HepG2 (cell line): ENCODE measurements around the gene SAMD4B. TPM values are rescaled to one million over a fixed set of nuclear protein-coding genes. Genes with fewer than 3 reads are reported as not detected.
A peak's percentile ranks its signal among the peaks of the same experiment; 100 is the strongest.

Experiments used
- ATF1 ChIP-seq: IDR thresholded peaks from 2 replicates; pipeline ENCODE4 v1.6.1; 2016; ENCODE audit warnings: mild to moderate bottlenecking, control low read depth
- CAMTA2 ChIP-seq: sonication (generic); formaldehyde crosslinking; IDR thresholded peaks from 2 replicates; pipeline ENCODE4 v1.4.0; 2020; ENCODE audit warnings: mild to moderate bottlenecking, missing genetic modification reagents, borderline replicate concordance
- ETV5 ChIP-seq: IDR thresholded peaks from 2 replicates; pipeline ENCODE4 v1.6.1; 2018; ENCODE audit warnings: missing biosample characterization, missing genetic modification reagents, inconsistent platforms, borderline replicate concordance
- FOSL2 ChIP-seq: sonication (generic); formaldehyde crosslinking; IDR thresholded peaks from 2 replicates; pipeline ENCODE4 v1.4.0; 2020; ENCODE audit warnings: missing genetic modification reagents
- HIVEP1 ChIP-seq: sonication (generic); formaldehyde crosslinking; IDR thresholded peaks from 2 replicates; pipeline ENCODE4 v1.4.0; 2020; ENCODE audit warnings: mild to moderate bottlenecking, missing genetic modification reagents
- PHF21A ChIP-seq: sonication (generic); formaldehyde crosslinking; IDR thresholded peaks from 2 replicates; pipeline ENCODE4 v1.5.0; 2020; ENCODE audit warnings: mild to moderate bottlenecking, missing genetic modification reagents
- PITX1 ChIP-seq: sonication (generic); formaldehyde crosslinking; IDR thresholded peaks from 2 replicates; pipeline ENCODE4 v1.5.1; 2020; ENCODE audit warnings: mild to moderate bottlenecking, missing genetic modification reagents
- RFXAP ChIP-seq: sonication (generic); formaldehyde crosslinking; IDR thresholded peaks from 2 replicates; pipeline ENCODE4 v1.4.0; 2020; ENCODE audit warnings: missing genetic modification reagents, borderline replicate concordance
- SMAD3 ChIP-seq: sonication (generic); formaldehyde crosslinking; IDR thresholded peaks from 2 replicates; pipeline ENCODE4 v1.4.0; 2020; ENCODE audit warnings: missing genetic modification reagents
- SMYD3 ChIP-seq: sonication (generic); formaldehyde crosslinking; IDR thresholded peaks from 2 replicates; pipeline ENCODE4 v1.8.1; 2023; ENCODE audit warnings: mild to moderate bottlenecking, missing genetic modification reagents
- SYNCRIP ChIP-seq: fragments of 200-400 bp; formaldehyde crosslinking; IDR thresholded peaks from 2 replicates; pipeline ENCODE4 v1.6.1; 2018; ENCODE audit warnings: mild to moderate bottlenecking, low read depth, low read length; ENCODE audit not compliant: insufficient read depth
- TBL1XR1 ChIP-seq: fragments of 150-350 bp; IDR thresholded peaks from 2 replicates; pipeline ENCODE4 v1.6.1; 2014; ENCODE audit warnings: borderline replicate concordance, low read length; ENCODE audit not compliant: partially characterized antibody
- ZNF124 ChIP-seq: sonication (generic); formaldehyde crosslinking; IDR thresholded peaks from 2 replicates; pipeline ENCODE4 v1.4.0; 2020; ENCODE audit warnings: missing genetic modification reagents
- ZNF563 ChIP-seq: sonication (generic); formaldehyde crosslinking; IDR thresholded peaks from 2 replicates; pipeline ENCODE4 v1.8.0; 2022; ENCODE audit warnings: mild to moderate bottlenecking, moderate library complexity, missing genetic modification reagents
- ZNF567 ChIP-seq: sonication (generic); formaldehyde crosslinking; IDR thresholded peaks from 2 replicates; pipeline ENCODE4 v1.8.1; 2023; ENCODE audit warnings: mild to moderate bottlenecking, missing genetic modification reagents, borderline replicate concordance
- ZNF766 ChIP-seq: sonication (generic); formaldehyde crosslinking; IDR thresholded peaks from 2 replicates; pipeline ENCODE4 v1.5.0; 2020; ENCODE audit warnings: missing genetic modification reagents, borderline replicate concordance
- polyA plus RNA-seq, 8 experiments: library from polyadenylated mRNA; depleted of rRNA in 3 of 8; stranded (reverse) in 7 of 8; unstranded in 1 of 8; fragments of >200 nt; fragmentation: Illumina TruSeq in 4 of 8; extraction: Trizol in 4 of 8; gene quantifications; 2 replicates each; pipeline versions ENCODE4 v1.2.1 to v1.2.3, GENCODE V29; 2011 to 2016; ENCODE audit warnings: low read depth in 4 of 8, missing spikeins in 1 of 8, mixed read lengths in 1 of 8; ENCODE audit not compliant: insufficient read depth in 1 of 8
- total RNA-seq, 5 experiments: library from RNA; depleted of rRNA; stranded (reverse); fragments of >200 nt; fragmentation: Illumina TruSeq; extraction: Trizol; gene quantifications; 2 replicates each; pipeline ENCODE4 v1.2.3, GENCODE V29; 2016; ENCODE audit warnings: low read depth in 1 of 5
- TF ChIP-seq, protein P1 (sequence below): sonication (generic); formaldehyde crosslinking; IDR thresholded peaks from 2 replicates; pipeline ENCODE4 v1.5.0; 2020; ENCODE audit warnings: mild to moderate bottlenecking, missing genetic modification reagents, borderline replicate concordance
- TF ChIP-seq, protein P2 (sequence below): sonication (generic); formaldehyde crosslinking; IDR thresholded peaks from 2 replicates; pipeline ENCODE4 v1.4.0; 2020; ENCODE audit warnings: missing genetic modification reagents
- TF ChIP-seq, protein P3 (sequence below): sonication (generic); formaldehyde crosslinking; IDR thresholded peaks from 2 replicates; pipeline ENCODE4 v1.4.0; 2020; ENCODE audit warnings: missing genetic modification reagents

The SAMD4B gene
- total and polyA plus RNA-seq, 2 of the 13 experiments (the other 11 are each of a cell fraction or from before 2014, with no cell fraction given): 26.0 to 31.8 TPM

DNA sequence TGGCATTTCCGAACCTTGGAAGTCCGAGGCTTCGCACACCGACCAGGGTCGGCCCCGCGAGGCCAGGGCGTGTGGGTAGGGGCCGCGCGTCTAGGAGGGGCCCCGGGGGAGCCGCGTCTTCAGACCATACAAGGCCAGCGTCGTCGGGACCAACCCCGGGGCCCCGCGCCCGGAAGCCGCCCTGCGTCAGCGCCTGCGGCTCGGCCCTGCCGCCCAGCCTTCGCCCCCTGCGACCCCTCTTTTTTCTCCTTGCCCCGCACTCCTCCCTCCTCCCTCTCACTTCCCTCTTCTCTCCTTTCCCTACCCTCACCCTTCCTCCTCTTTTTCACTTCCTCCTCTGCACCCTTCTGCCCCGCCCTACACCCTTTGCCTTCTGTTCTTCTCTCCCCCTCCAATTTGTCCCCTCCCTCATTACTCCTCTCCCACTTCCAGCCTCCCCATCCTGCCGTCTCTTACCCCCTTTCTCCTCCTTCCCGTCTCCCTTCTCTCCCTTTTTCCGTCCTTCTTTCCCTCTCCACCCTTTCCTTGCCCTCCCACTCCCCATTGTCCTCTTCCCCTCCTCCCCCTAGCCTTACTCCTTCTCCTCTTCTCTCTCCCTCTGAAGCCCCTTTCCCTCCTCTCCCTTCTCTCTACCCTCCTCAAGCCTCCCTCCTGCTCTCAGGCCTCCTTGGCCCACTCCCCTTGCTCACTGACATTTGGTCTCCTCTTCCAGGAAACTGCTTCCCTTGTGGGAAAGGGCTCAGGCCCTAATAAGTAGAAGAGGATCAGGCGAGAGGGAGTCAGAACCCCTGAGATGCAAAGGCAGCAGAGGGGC, 68.0 kb downstream of the SAMD4B start (continued):
- no peak for TF ChIP-seq CAMTA2 (CRISPR knock-in tag)
- peak; percentile 32; the same call in 1 of the 2 replicates for TF ChIP-seq ETV5 (CRISPR knock-in tag)
- TF ChIP-seq ATF1 (CRISPR knock-in tag): no peak
- TF ChIP-seq PITX1 (CRISPR knock-in tag): no peak
- TF ChIP-seq PHF21A: no peak
- no peak; the same call in 1 of the 2 replicates for TF ChIP-seq ZNF124 (CRISPR knock-in tag)
- TF ChIP-seq SMYD3 (CRISPR knock-in tag): no peak
- no peak for TF ChIP-seq FOSL2 (CRISPR knock-in tag)
- TF ChIP-seq SMAD3 (CRISPR knock-in tag): no peak
- TF ChIP-seq TBL1XR1: no peak
- no peak for TF ChIP-seq RFXAP
- TF ChIP-seq, protein P1, sequence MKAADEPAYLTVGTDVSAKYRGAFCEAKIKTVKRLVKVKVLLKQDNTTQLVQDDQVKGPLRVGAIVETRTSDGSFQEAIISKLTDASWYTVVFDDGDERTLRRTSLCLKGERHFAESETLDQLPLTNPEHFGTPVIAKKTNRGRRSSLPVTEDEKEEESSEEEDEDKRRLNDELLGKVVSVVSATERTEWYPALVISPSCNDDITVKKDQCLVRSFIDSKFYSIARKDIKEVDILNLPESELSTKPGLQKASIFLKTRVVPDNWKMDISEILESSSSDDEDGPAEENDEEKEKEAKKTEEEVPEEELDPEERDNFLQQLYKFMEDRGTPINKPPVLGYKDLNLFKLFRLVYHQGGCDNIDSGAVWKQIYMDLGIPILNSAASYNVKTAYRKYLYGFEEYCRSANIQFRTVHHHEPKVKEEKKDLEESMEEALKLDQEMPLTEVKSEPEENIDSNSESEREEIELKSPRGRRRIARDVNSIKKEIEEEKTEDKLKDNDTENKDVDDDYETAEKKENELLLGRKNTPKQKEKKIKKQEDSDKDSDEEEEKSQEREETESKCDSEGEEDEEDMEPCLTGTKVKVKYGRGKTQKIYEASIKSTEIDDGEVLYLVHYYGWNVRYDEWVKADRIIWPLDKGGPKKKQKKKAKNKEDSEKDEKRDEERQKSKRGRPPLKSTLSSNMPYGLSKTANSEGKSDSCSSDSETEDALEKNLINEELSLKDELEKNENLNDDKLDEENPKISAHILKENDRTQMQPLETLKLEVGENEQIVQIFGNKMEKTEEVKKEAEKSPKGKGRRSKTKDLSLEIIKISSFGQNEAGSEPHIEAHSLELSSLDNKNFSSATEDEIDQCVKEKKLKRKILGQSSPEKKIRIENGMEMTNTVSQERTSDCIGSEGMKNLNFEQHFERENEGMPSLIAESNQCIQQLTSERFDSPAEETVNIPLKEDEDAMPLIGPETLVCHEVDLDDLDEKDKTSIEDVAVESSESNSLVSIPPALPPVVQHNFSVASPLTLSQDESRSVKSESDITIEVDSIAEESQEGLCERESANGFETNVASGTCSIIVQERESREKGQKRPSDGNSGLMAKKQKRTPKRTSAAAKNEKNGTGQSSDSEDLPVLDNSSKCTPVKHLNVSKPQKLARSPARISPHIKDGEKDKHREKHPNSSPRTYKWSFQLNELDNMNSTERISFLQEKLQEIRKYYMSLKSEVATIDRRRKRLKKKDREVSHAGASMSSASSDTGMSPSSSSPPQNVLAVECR (CRISPR knock-in tag): 0 out of 2 replicates have a peak, but pooled peaks have one; percentile 48
- TF ChIP-seq ZNF567 (CRISPR knock-in tag): no peak
- TF ChIP-seq, protein P2, sequence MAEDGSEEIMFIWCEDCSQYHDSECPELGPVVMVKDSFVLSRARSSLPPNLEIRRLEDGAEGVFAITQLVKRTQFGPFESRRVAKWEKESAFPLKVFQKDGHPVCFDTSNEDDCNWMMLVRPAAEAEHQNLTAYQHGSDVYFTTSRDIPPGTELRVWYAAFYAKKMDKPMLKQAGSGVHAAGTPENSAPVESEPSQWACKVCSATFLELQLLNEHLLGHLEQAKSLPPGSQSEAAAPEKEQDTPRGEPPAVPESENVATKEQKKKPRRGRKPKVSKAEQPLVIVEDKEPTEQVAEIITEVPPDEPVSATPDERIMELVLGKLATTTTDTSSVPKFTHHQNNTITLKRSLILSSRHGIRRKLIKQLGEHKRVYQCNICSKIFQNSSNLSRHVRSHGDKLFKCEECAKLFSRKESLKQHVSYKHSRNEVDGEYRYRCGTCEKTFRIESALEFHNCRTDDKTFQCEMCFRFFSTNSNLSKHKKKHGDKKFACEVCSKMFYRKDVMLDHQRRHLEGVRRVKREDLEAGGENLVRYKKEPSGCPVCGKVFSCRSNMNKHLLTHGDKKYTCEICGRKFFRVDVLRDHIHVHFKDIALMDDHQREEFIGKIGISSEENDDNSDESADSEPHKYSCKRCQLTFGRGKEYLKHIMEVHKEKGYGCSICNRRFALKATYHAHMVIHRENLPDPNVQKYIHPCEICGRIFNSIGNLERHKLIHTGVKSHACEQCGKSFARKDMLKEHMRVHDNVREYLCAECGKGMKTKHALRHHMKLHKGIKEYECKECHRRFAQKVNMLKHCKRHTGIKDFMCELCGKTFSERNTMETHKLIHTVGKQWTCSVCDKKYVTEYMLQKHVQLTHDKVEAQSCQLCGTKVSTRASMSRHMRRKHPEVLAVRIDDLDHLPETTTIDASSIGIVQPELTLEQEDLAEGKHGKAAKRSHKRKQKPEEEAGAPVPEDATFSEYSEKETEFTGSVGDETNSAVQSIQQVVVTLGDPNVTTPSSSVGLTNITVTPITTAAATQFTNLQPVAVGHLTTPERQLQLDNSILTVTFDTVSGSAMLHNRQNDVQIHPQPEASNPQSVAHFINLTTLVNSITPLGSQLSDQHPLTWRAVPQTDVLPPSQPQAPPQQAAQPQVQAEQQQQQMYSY (CRISPR knock-in tag): no peak
- no peak for TF ChIP-seq ZNF766 (CRISPR knock-in tag)
- TF ChIP-seq, protein P3, sequence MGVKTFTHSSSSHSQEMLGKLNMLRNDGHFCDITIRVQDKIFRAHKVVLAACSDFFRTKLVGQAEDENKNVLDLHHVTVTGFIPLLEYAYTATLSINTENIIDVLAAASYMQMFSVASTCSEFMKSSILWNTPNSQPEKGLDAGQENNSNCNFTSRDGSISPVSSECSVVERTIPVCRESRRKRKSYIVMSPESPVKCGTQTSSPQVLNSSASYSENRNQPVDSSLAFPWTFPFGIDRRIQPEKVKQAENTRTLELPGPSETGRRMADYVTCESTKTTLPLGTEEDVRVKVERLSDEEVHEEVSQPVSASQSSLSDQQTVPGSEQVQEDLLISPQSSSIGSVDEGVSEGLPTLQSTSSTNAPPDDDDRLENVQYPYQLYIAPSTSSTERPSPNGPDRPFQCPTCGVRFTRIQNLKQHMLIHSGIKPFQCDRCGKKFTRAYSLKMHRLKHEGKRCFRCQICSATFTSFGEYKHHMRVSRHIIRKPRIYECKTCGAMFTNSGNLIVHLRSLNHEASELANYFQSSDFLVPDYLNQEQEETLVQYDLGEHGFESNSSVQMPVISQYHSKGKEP (CRISPR knock-in tag): no peak
- no peak for TF ChIP-seq HIVEP1 (CRISPR knock-in tag)
- TF ChIP-seq ZNF563 (CRISPR knock-in tag): 0 out of 2 replicates have a peak, but pooled peaks have one; percentile 41
- TF ChIP-seq SYNCRIP: no peak
